ENCODE measurements around the gene EIF4G3. TPM values are rescaled to one million over a fixed set of nuclear protein-coding genes. Genes with fewer than 3 reads are reported as not detected.
A peak's percentile ranks its signal among the peaks of the same experiment; 100 is the strongest.
"Not testable (repeated sequence)": the region's sequence is repeated elsewhere in the genome, so short reads cannot be mapped to it uniquely, and the experiment has no call there.

Gene EIF4G3
- total RNA-seq, 1 experiment from 2014 or later: 57.2 TPM

DNA sequence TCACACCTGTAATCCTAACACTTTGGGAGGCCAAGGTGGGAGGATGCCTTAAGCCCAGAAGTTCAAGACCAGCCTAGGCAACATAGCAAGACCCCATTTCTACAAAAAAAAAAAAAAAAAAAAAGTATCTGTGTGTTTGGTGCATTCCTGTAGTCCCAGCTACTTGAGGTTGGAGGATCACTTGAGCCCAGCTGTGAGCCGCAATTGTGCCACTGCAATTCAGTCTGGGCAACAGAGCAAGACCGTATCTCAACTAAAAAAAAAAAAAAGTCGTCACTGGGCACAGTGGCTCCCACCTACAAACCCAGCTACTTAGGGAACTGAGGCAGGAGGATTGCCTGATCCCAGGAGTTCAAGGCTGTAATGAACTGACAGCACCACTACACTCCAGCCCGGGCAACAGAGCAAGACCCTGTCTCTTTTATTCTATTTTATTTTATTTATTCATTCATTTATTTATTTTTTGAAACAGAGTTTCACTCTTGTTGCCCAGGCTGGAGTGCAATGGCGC lies 8.6 kb upstream of the EIF4G3 start:
- no peak for DNase-seq (ENCODE audit: low read depth)

DNA sequence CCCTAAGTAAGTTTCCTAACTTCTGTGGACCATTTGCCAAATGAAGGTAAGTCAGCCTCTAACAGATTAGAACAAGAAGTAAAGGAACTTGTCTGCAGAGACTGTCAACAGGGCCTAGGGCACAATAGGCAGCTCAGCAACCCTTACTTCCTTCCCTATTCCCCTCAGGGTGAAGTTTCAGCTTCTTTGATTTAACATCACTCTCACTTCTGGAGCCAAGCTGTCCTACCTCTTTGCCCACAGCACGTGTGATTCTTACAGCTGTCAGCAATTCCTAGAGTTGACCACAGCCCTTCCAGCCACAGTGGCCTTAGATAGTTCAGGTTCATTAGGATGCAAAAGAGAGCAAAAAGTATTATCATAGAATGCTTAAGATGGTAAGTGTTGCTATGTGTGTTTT lies 7.6 kb upstream of the EIF4G3 start:
- peak; percentile 64 for DNase-seq (ENCODE audit: low read depth)

GRCh38 chr1:21182181-21182731 lies 5.6 kb upstream of the EIF4G3 start:
- DNase-seq (ENCODE audit: low read depth): no peak

- DNase-seq (ENCODE audit: low read depth): not testable (repeated sequence)
Observed at GRCh38 chr1:21178271-21178670, 1.6 kb upstream of the EIF4G3 start.

DNA sequence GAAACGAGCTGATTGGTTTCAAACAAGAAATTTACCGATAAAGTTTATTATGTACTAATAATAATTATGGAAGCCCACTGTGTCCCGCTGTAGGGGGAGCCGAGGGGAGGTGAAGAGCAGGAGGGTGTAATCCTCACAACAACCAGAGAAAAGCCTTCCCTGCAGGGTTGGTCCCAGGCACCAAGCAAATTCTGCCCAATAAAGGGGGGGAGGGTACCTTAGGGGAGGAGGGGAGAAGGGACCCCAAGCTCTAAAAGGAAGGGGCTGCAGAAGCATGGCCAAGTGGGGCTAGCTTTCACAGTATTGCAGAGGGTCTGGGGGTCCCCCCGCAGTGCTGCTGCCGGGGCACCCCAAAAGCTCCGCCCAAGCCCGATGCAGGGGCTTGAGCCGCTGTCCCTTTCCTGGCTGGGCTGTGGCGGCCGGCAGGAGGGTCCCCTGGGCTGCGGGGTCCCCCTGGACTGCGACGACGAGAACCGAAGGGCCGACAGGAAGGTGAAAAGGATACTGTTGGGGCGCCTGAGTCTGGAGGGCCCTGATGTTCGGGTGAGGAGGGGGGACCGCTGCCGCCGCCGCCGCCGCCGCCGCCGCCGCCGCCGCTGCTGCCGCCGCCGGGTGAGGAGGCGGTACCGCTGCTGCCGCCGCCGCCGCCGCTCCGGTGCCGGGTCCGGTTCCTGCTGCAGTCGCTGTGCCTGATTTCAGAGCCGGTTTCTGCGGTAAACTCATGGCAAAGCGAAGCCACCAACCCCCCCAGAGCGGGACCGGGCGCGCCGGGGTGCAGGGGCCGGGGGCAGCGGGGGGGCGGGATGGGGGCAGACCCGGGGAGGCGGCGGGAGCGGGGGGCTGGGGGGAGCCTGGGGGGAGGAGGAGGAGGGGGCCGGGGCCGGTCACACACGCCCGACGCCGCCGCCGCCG lies 771 bp downstream of the EIF4G3 start:
- DNase-seq (ENCODE audit: low read depth): peak; percentile 42

- peak; percentile 75 for DNase-seq (ENCODE audit: low read depth)
Observed at GRCh38 chr1:21175324-21175669, 1.4 kb downstream of the EIF4G3 start.

GRCh38 chr1:21174654-21175323 lies 1.9 kb downstream of the EIF4G3 start:
- peak; percentile 65 for DNase-seq (ENCODE audit: low read depth)

DNA sequence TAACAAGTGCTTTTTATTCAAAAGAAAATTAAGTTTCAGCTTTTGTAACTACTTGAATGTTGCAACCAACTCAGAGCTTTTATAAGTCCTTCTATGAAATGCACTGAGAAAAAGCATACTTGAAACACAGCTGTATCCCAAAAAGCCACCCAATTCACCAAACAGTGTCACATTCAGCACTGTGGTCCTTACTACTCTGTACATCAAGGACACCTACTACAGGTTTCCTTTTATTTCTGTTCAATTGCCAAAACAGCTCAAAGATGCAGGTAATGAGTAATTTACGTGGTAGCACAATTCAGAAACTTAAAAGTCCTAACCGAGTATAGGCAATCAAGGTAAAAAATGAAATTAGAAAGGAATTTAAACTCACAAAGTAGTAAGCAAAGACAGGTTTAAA lies 2.5 kb downstream of the EIF4G3 start:
- DNase-seq (ENCODE audit: low read depth): no peak

DNA sequence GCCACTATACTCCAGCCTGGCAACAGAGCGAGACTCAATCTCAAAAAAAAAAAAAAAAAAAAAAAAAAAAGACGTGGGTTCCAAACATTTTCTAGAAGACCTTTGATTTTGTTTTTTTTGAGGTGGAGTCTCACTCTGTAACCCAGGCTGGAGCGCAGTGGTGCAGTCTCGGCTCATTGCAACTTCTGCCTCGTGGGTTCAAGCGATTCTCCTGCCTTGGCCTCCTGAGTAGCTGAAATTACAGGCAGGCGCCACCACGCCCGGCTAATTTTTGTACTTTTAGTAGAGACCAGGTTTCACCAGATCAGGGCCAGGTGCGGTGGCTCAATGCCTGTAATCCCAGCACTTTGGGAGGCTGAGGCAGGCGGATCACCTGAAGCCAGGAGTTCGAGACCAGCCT lies 3.6 kb downstream of the EIF4G3 start:
- not testable (repeated sequence) for DNase-seq (ENCODE audit: low read depth)

- not testable (repeated sequence) for DNase-seq (ENCODE audit: low read depth)
Observed at GRCh38 chr1:21170837-21171236, 5.9 kb downstream of the EIF4G3 start.

GRCh38 chr1:21168444-21168843 lies 8.3 kb downstream of the EIF4G3 start:
- DNase-seq (ENCODE audit: low read depth): no peak

DNA sequence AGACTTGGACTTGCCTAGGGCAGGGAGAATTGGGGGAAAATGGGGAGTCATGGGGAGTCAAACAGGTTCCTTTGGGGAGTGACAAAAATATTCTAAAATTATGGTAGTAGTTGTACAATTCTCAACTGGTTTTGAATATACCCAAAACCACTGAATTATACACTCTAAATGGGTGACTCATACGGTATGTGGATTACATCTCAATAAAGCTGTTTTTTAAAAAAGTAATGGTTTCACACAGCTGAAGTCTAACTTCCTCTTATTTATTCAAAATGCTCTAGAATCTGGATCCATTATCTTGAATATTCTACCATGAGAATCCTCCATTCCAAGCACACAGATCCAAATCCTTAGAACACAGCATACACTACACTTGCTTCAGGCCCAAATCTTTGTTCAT lies 11.1 kb downstream of the EIF4G3 start:
- DNase-seq (ENCODE audit: low read depth): peak; percentile 37

GRCh38 chr1:21165076-21165475 lies 11.6 kb downstream of the EIF4G3 start:
- DNase-seq (ENCODE audit: low read depth): no peak

DNA sequence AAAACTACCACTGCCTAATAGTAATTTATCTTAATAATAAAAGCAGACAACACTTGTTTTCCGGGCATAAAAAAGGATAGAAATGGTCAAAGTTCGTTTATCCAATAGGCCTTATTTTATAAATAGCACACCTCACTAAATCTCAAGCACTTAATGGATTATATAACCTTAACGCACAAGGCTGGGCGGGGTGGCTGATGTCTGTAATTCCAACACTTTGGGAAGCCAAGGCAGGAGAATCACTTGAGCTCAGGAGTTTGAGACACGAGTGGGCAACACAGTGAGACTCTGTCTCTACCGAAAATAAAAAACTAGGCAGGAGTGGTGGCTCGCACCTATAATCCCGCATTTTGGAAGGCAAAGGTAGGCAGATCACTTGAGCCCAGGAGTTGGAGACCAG lies 12.4 kb downstream of the EIF4G3 start:
- DNase-seq (ENCODE audit: low read depth): no peak

GRCh38 chr1:21162740-21163464 lies 13.8 kb downstream of the EIF4G3 start:
- no peak for DNase-seq (ENCODE audit: low read depth)

DNA sequence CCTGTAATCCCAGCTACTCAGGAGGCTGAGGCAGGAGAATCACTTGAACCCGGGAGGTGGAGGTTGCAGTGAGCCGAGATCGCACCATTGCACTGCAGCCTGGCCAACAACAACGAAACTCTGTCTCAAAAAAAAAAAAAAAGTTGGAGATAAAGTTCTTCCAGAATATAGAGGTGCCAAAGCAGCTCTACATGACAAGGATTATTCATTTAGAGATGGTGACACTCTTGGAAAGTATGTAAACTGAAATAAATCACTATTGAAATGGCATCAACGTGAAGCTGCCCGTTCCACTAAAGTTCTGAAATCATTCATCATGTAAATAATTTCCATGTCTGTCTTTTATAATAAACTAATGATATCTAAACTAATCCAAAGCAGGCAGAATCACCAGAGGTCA lies 14.9 kb downstream of the EIF4G3 start:
- DNase-seq (ENCODE audit: low read depth): no peak

DNA sequence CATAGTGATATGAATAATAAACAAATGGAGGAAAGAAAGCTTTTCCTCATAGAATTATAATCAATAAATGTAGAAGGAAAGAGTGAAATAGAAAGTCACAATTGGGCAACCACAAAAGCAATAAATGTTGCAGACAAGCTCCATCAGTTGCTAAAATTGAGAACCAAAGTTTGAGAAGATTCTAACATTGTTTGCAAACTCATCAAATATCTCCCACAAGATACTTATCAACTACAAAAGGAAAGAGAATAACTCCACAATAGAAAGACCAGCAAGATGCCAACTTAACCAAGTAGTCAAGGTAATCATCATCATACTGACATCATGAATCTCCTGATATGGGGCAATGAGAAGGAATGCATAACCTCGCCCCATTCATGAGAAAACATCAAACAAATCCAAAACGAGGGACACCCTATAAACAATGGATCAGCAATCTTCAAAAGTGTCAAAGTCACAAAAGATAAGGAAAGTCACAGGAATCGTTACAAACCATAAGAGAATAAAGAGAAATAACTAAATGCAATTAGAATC lies 16.4 kb downstream of the EIF4G3 start:
- DNase-seq (ENCODE audit: low read depth): no peak

DNA sequence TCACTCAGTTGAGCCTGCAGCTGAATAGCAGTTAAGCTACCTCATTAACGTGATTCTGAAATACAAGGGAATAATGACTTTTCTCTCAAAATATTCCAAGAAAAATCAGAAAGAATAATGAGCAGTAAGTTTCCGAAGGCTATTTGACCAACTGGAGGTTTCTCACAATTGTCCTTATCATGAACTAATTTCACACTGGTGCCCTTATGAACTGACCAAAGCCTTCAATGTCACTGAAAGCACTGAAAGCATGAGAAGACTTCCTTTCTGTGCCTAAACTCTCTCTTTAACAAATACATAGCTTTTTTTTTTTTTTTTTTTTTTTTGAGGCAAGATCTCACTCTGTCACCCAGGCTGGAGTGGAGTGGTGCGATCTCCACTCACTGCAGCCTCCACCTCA lies 18.8 kb downstream of the EIF4G3 start:
- no peak for DNase-seq (ENCODE audit: low read depth)

DNA sequence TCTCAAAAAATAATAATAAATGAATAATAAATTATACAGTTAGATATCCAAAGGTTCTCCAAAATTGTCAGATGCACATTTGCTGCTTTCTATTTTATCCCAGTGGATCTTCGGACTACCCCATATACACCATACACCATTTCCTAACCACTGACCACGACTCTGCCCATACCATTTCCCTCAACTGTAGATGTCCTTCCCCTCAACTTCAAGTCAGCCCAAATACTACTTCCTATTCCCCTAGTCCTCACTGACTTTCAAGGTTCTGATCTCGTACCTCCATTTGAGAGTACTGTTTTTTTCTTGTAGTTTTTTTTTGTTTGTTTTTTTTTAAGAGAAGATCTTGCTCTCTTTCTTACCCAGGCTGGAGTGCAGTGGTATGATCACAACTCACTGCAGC lies 19.6 kb downstream of the EIF4G3 start:
- DNase-seq (ENCODE audit: low read depth): no peak

GRCh38 chr1:21156019-21156418 lies 20.7 kb downstream of the EIF4G3 start:
- DNase-seq (ENCODE audit: low read depth): no peak

GRCh38 chr1:21154717-21155116 lies 22.0 kb downstream of the EIF4G3 start:
- DNase-seq (ENCODE audit: low read depth): no peak

GRCh38 chr1:21153388-21153787 lies 23.3 kb downstream of the EIF4G3 start:
- no peak for DNase-seq (ENCODE audit: low read depth)
